ENCODE data around the gene RNF217.
"Not testable (repeated sequence)": the region's sequence is repeated elsewhere in the genome, so short reads cannot be mapped to it uniquely, and the experiment has no call there.

Gene RNF217

DNA sequence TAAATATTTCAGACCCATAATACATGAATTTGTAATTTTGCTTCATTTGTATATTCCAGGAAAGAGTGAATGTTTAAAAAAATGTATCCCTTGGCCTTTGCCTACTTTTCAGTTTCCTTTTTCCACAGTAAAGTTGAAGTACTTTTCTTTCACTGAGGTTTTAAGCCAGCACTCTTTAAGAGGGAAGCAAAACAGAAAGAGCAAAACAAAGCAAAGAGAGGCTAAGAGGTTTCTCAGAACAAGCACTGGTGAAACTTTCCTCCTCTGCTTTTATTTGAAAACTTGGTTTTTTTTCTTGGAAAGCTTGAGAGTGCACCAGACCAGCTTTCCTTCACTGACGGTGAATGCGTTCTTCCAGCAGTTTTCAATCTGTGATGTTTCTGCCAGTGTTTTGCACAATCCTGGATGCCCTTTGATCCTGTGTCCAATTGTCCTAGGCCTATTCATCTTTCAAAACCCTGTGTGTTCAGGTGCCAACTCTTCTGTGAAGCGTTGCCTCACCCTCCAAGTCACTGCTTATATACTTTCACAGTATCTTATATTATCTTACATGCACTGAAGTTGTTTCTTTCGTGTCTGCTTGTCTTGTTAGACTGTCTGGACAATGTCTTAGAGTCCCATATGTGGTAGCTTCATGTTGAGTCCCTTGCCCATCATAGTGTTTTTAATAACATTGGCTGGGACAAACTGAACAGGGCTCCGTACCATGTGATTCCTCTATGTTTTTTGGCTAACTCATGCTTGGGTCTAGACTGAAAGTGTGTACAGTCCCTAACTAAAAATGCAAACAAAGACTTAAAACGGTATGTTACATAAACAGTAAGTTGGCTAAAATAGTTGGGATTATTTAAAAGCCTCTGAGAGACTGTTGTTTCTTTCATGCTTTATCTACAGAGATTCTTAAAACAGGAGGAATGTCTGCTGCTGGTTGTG is 1.9 kb downstream of the RNF217 start:
- no peak for DNase-seq

DNA sequence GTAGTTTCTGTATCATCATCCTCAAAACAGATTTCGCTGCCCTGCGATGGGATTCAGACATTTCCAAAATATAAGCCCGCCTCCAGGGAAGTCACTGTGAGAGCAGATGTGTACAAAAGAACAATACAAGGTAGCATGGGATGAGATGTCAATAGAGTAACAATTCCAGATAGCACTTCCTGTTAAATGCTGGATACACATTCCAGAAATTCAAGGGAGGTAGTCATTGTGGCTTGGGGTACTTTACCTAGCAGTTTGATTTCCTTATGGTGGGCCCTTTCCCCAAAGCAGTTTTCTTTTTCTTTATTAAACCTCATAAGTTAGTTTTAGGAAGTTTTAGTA is 2.5 kb downstream of the RNF217 start:
- DNase-seq, result no peak

- DNase-seq, result not testable (repeated sequence)
These were observed 3.2 kb downstream of the RNF217 start for GRCh38 chr6:124965424-124965850.

DNA sequence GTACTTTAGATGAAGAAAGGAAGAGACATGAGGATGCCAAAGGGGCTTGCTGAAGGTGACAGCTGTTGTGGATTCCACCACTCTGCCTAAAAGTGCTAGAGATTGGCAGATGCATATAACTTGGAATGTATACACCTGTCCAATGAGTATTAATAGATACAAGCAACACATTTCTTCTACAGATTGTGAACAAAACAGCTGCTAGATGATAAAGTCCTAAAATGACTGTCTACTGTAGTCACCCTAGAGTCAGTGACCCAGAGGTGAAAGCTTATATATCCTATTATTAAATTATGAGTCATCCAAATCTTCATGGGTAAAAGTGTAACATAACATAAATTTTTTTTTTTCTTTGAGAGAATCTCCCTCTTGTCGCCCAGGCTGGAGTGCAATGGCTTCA is 5.2 kb downstream of the RNF217 start:
- no peak for DNase-seq

GRCh38 chr6:124968401-124968800 is 6.2 kb downstream of the RNF217 start:
- no peak for DNase-seq

GRCh38 chr6:124970243-124970642 is 8.0 kb downstream of the RNF217 start:
- DNase-seq, result no peak

- no peak for DNase-seq
These were observed 8.5 kb downstream of the RNF217 start for GRCh38 chr6:124970763-124971162.

DNA sequence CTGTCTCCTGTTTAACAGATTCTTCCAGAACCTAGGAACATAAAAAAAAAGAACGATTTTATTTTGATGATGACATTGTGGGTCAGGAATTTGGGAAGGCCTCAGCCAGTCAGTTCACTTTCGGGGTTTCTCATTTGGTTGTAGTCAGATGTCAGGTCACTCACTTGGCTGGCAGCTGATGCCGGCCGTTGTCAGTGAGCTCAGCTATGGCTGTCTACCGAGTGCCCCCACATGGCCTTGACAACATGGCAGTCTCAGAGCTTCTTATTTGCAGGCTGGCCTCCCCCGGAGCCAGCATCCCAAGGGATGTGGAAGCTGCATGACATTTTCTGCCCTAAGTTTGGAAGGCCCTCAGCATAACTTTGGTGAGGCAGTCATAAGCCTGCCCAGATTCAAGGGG is 11.5 kb downstream of the RNF217 start:
- DNase-seq, result no peak

- DNase-seq, result no peak
These were observed 12.6 kb downstream of the RNF217 start for GRCh38 chr6:124974771-124975377.

DNA sequence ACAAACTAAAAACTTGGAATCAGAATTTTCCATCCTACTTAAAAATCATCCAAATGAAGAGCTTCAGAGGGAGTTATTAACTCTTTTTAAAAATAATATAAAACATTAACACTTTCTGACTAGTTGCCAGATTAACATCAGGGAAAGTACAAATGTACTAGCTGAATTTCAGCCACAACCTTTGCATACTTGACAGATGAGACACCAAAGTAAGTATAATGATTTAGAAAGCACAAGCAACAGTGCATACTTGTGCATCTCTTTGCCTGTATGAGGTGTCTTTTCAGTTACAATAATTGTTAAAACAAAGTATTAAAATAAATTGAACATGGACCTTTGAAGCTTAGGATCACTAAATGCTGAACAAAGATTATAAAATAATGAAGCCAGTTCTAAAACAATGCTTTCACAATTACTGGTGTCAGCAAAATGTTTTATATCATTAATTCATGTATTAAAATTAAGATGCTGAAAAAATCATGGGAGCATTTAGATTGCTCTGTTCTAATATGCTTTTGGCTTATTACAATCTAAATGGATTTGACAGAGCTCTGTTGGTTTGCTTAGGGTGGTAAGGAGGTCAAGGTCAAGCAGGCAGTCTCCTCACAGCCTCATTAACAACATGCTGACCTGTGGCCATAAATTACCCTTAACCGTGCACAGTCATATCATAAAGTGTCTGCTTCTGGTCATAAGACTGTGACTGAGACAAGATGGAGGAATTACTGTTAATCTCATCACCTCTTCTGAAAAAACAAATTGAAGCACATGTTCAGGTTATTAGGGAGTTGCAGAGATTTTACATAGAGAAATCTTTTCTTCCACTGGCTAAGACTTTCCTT is 15.1 kb downstream of the RNF217 start:
- no peak for DNase-seq

DNA sequence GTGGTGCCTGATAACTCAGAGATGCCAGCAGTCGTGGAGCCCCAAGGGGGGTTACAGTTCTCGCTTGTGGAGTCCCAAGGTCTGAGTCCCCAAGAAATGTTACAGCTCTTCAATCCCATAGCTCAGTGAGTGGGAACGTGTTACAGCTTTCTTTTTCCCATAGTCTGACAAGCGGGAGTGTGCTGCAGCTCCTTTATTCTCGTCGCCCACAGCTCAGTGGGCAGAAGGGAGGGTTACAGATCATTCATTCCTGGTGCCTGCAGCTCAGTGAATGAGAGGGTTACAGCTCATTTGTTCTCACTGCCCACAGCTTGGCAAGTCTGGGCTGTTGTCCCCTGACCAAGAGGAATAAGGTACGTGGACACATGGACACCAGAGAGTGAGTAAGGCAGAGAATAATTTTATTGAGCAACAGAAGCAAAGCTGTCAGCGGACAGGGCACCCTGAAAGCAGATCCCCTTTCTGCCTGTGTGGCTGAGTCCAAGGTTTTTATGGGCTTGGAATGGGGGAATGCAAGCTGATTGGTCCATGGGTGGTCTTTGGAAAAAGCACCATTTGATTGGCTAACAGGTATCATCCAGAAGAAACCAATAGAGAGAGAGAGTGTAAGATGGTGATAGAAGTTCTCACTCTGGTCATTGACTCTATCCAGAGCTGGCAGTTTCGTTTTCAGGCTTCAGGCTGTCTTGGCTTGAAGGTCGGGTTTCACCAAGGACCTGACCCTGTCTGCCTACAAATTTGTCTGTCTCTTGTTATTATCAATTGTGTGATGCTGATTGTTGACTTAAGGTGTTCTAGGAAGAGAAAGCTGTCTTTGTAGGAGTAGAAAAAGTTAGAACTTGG is 16.4 kb downstream of the RNF217 start:
- no peak for DNase-seq

- no peak for DNase-seq
These were observed 17.0 kb downstream of the RNF217 start for GRCh38 chr6:124979294-124979678.

DNA sequence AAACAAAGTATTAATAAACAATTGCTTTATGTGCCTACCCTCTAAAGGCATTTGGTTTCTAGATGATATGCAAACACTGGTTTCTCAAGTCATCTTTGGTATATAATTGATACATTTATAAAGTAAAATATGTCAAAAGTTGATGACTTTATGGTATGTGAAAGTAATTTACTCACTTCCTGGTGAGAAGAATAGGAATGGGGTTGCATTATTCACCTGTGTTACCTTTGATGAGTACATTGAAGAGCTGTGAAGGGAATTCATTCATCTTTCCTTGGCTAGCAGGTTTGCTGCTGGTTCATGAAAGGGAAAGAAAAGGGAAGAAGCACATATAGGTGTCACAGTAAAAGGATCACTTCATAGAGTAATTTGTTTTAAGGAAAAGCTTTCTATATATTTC is 20.4 kb downstream of the RNF217 start:
- no peak for DNase-seq

DNA sequence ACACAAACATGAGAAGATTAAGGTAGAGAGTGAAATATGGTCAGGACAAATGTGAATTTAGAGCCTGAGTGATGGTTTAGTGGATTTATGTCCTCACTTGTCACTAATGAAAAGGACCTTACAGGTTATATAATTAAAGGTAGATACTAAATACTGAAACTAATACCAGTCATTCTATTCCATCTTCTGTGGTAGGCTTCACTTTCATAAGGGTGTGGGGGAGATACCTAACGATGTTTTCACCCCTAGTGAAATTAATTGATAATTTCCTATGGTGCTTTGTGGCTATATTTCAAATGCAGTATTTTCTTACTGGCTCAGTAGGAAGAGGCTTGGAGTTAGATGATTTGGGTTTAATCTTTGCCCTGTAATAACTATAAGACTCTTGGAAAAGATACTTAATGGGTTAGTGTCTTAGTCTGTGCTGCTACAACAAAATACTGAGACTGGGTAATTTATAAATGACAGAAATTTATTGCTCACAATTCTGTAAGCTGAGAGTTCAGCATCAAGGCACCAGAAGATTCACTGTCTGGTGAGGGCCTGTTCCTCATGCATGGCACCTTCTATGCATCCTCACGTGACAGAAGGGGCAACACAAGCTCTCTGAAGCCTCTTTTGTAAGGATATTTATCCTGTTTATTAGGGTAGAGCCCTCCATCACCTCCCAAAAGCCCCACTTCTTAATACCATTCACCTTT is 21.3 kb downstream of the RNF217 start:
- DNase-seq, result no peak

DNA sequence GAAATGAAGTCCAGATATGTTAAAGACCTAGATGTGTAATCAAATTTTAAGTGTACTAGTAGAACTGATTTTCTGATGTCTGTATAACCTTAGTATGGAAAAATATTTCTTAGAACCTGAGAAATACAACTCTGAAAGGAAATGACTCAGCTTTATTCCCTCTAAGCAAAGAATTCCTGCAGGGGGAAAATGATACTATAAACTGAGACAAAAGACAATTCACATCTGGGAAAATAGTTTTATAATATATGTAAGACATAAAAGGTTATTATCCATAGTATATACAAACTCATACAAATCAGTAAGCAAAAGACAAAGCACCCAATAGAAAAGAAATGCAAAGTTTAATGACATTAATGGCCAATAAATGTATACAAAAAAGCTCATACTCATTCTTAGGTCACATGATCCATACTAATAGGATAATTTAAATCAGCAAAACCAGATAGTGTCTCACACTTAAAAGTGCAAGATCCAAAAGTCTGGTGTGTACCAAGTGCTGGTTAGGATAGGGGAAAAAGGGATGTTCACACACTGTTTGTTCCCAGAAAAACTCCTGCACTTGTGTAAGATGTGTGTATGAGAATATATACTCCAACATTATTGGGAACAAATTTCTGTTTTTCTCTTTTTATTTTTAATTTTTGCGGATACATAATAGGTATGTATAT is 22.6 kb downstream of the RNF217 start:
- DNase-seq, result no peak

- DNase-seq, result no peak
These were observed 23.9 kb downstream of the RNF217 start for GRCh38 chr6:124986164-124986563.

DNA sequence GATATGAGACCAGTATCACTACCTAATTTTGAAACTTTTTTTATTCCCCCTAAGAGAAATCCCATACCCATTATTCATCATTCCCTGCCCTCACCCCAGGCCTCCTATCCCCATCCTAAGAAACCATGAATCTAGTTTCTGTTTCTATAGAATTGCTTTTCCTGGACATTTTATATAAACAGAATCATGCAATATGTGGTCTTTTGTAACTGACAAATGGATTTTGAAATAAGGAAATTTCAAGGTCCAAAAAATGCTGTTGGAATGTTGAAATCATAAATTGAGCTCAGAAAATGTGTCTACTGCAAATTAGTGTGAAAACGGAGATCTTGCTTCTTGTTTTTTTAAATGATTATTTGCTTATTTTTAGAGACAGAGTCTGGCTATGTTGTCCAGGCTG is 25.1 kb downstream of the RNF217 start:
- DNase-seq, result no peak

DNA sequence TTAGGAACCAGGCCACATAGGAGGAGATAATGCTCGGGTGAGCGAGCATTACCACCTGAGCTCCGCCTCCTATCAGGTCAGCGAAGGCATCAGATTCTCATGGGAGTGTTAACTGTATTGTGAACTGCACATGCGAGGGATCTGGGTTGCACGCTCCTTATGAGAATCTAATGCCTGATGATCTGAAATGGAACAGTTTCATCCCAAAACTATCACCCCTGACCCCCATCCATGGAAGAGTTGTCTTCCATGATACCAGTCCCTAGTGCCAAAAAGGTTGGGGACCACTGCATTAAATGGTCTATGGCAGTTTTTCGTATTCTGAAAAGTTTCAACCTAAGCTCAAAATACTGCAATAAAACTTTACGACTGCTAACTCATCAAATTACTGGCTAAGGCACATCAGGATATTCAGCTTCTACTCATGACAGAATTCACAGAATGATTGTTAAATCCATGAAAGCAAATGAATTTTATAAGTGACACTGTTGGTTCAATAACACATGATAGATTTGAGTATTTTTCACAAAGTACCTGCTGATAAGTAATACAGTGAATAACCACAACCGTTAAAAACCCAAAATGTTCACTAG is 25.9 kb downstream of the RNF217 start:
- no peak for DNase-seq

DNA sequence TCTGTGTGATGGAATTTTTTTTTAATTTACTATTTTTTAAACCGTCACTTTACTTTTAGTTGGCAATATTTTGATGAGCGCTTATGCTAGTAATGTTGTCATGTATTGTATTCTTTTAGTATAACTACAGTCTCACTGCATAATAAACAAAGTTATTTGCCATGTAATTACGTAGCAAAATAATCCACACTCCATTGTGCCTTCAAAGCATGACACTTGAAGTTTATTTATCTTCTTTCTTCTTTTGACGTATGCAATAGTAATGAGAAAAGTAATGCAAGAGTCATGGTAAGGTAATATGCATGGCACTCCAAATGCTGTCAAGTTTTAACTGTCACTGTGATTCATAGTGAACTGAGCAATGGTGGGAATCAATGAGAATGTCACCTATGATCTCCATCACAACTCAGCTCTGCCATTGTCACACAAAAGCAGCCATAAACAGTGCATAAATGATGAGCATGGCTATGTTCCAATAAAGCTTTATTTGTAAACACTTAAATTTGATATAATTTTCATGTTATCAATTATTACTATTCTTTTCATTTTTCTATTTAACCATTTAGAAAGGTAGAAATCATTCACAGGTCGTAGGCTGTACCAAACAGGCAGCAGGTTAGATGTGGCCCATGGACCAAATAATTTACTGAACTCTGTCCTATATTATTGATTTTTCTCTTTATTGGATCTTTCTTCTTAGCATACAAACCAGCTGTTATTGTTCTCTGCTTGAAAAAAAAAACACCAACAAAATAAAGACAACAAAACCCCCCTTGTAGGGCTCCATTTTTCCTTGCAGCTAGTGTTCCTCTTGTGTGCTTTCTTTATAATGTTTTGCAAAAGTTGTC is 27.1 kb downstream of the RNF217 start:
- no peak for DNase-seq

DNA sequence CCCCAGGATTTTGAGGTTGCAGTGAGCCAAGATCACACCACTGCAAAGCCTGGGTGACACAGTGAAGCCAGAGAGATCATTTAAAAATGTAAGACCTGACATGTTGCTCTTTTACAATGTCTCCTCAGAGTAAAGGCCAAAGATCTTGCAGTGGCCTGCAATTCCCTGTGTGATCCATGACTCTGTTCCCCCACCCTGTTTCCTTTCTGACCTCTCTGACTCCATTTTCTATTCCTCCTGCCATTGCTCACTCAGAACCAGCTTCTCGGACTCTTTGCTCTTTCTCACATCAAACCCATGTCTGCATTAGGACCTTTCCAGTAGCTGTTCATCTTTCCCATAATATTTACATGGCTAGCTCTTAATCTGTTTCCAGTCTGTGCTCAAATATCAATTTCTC is 28.8 kb downstream of the RNF217 start:
- DNase-seq, result no peak

Data from NCI-H524 treated with DMSO at 0.1 percent for 48 hours (cell line).